ENCODE measurements around the gene ENKUR. TPM values are rescaled to one million over a fixed set of nuclear protein-coding genes. Genes with fewer than 3 reads are reported as not detected.
A peak's percentile ranks its signal among the peaks of the same experiment; 100 is the strongest.

Gene ENKUR
- total RNA-seq, 1 donor from 2014 or later = not detected

GRCh38 chr10:24953675-24954074 is 62.3 kb downstream of the ENKUR start:
- DNase-seq (no peak), ATAC-seq (peak; percentile 17)
- intact Hi-C loops (cut with micrococcal nuclease) = no loop called here

GRCh38 chr10:24952707-24953645 is 63.0 kb downstream of the ENKUR start:
- peak; percentile 73 for DNase-seq
- ATAC-seq = peak; percentile 73
- intact Hi-C loops (cut with micrococcal nuclease) = no loop called here

GRCh38 chr10:24952143-24952706 is 63.7 kb downstream of the ENKUR start, which contains the start of gene PRTFDC1:
TSS of gene PRTFDC1 (minus strand) at chr10:24952606. CDS start at chr10:24952575, 31 bp downstream.
- peak; percentile 69 for DNase-seq
- ATAC-seq = peak; percentile 64
- intact Hi-C loops (cut with micrococcal nuclease) = no loop called here

- peak; percentile 43 for DNase-seq
- ATAC-seq = peak; percentile 24
- intact Hi-C loops (cut with micrococcal nuclease) = no loop called here
Observed at GRCh38 chr10:24951201-24952142, 64.5 kb downstream of the ENKUR start.

- intact Hi-C loops (cut with micrococcal nuclease) = no loop called here
- DNase-seq = no peak
- no peak for ATAC-seq
Observed at GRCh38 chr10:24950439-24950838, 65.5 kb downstream of the ENKUR start.

- intact Hi-C loops (cut with micrococcal nuclease) = no loop called here
- DNase-seq (no peak), ATAC-seq (no peak)
Observed at GRCh38 chr10:24949616-24950015, 66.3 kb downstream of the ENKUR start.

GRCh38 chr10:24947304-24948097 is 68.5 kb downstream of the ENKUR start:
- no peak for DNase-seq
- ATAC-seq = peak; percentile 78
- intact Hi-C loops (cut with micrococcal nuclease) = no loop called here

- intact Hi-C loops (cut with micrococcal nuclease) = no loop called here
- DNase-seq (no peak), ATAC-seq (peak; percentile 72)
Observed at GRCh38 chr10:24944512-24945255, 71.3 kb downstream of the ENKUR start.

- intact Hi-C loops (cut with micrococcal nuclease) = no loop called here
- no peak for ATAC-seq
- DNase-seq = no peak
Observed at GRCh38 chr10:24938525-24938924, 77.4 kb downstream of the ENKUR start.

- DNase-seq (no peak), ATAC-seq (peak; percentile 34)
- intact Hi-C loops (cut with micrococcal nuclease) = no loop called here
Observed at GRCh38 chr10:24938076-24938475, 77.9 kb downstream of the ENKUR start.

GRCh38 chr10:24935504-24936292 is 80.3 kb downstream of the ENKUR start:
- intact Hi-C loops (cut with micrococcal nuclease) = no loop called here
- no peak for DNase-seq
- no peak for ATAC-seq

Other genes starting within 250 kb of the ENKUR start
- 9.1 TPM for gene PRTFDC1, start 63.6 kb downstream of the ENKUR start, total RNA-seq
- gene THNSL1, start 454 bp upstream of the ENKUR start, total RNA-seq = 7.7 TPM
- gene GPR158, start 158.8 kb upstream of the ENKUR start, total RNA-seq = not detected

Data from left ventricle myocardium superior (tissue), 1 donor.